Stimulated activated CD8-positive, alpha-beta memory T cell treated with anti-CD3 and anti-CD28 coated beads, Interleukin-12 subunit alpha, Interleukin-12 subunit beta, amount 100 ng/mL, for 24 hours (primary cell): ENCODE data around the gene SEMA6A.

Experiments
- DNase-seq: peaks from one replicate; pipeline ENCODE4 v3.0.0-alpha.2; 2020; ENCODE audit errors: extremely low read depth

The SEMA6A gene

DNA sequence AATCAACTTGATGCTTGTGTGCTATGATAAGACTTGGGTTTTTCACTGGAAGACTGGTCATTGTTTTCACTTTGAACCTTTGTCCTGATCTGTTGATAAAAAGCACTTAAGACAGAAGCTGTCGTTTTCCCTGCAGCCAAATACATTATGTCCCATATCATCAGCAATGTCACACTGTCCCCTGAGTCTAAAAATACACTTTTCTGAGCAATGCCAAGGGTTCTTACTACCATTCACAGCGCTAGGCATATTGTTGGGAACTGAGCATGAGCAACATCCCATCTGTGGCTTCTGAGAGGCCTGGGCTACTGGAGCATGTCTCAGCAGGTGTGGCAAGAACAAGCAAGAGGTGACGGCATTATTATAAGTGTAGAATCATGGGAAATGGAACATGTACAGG, 81.8 kb downstream of the SEMA6A start:
- DNase-seq = no peak

DNA sequence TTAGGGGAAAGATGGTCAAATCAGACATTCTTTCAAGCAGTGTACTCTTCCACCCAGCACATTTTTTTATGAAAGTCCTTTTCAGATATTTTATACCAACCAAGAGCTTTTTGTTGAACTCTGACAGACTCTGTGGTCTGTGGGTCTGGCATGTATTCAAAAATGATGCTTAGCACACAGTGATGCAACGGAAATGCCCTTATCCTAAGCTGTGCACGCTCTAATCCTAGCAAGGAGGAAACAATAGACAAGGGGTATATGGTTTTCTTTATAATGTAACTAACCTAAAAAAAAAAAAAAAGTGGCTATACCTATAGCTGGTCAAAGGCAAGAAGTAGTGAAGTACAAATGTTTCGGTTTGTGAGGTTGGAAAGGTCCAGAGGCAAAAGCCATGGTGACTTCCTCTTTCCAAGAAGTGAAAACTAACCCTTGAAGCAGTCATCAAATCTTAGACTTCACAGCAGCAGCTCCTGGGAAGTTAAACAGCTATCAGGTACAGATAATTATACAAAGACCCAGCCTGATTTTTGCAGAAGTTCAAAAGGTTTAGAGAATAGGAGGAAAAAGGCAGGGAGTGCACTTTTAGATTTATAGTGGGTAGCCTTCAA, 82.5 kb downstream of the SEMA6A start:
- DNase-seq = no peak

DNA sequence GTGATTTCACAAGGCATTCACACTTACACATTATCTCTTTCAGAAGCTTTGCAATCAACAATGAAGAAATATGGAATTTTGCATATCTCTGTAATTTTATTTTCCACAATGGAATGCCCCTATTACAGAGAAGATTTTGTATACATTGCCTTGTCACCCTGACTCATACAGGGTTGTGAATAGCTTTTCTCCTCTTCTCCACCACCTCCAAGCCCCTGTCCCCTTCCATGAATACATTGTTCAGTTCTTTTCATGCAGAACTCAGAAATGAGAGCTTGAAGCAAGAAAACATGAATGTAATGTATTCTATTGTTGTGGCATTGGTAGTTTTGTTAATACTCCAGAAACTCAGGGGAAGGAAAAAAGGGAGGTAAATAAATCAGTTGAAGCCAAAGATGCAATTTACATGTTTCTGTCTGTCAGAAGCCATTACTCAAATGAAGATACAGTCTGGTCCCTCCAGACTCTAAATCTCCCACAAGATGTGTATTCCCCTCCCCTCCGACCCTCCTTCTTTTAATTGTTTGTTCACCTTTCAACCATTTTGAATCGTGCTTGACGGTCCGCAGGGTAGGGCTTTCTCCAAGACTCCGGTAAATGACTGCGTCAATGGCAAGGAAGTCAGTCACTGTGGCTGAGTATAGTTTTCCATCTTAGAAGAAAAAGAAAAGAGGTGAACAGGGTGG, 86.1 kb downstream of the SEMA6A start:
- DNase-seq = no peak

DNA sequence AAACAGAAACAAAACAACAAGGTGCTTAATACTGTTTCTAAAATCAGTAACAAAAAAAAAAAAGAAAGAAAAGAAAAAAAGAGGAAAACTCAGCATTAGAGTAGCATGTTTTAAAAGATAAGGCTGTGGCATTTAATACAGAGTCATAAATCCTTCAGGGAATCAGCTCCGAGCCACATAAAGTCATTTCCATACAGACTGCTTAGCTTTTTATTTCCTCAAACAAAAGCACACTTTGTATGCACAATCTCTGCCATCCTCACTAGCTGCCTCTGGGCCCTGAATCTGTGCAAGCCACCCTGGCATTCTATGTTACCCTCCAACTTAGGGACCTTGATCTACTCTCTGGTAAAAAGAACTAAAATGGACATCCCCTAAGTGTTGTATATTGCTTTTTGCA, 87.6 kb downstream of the SEMA6A start:
- DNase-seq = no peak

- DNase-seq = no peak
Observed at GRCh38 chr5:116486588-116486987, 88.0 kb downstream of the SEMA6A start.

GRCh38 chr5:116484645-116485044, 90.0 kb downstream of the SEMA6A start:
- DNase-seq = no peak

DNA sequence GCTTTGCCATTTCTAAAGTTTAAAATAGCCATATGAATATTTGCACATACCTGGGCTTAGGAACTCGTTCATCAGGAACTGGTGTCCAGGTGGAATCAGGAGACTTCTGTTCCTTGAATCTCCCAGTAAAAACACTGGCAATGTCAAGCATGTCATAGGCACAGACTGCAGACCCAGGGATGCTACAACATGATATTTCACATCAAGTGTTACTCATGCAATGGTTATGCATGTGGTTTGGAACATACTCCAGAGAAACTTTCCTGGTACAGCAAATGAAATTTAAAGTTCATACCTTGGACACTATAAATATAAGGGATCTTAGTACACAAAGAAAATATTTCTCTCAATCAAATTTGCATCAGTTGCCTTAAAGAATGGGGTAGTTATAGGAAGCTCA, 92.2 kb downstream of the SEMA6A start:
- no peak for DNase-seq

GRCh38 chr5:116480894-116481510, 93.6 kb downstream of the SEMA6A start:
- no peak for DNase-seq

GRCh38 chr5:116479776-116480675, 94.6 kb downstream of the SEMA6A start:
- DNase-seq = no peak

GRCh38 chr5:116478491-116478890, 96.1 kb downstream of the SEMA6A start:
- no peak for DNase-seq

DNA sequence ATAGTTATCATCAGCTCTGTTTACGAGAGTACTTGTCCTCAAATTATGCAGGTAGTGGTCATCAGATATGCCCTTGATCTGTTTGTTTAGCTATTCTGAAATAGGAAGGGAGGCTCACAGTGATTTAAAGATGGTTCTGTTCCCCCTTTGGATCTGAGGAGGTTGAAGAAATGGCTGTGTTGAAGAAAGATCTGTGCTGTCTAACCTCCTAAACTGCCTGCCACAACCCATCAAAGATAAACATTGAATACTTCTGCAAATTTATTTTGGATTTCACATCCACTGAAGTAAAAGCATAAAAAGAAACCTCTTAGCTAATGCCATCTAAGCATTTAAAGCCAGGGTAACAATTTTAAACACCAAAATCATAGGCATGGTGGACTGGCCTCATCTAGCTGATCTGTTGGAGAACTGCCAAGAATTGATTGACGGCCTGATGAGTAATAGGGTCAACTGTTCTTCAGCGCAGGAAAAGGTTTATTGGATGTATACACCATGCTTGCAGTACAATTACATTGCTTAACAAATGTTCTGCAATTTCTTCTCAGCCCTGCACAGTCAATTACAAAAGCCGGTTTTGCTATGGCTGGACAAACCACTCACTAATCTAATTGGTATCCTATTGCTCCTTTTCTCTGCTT, 97.6 kb downstream of the SEMA6A start:
- DNase-seq = no peak

DNA sequence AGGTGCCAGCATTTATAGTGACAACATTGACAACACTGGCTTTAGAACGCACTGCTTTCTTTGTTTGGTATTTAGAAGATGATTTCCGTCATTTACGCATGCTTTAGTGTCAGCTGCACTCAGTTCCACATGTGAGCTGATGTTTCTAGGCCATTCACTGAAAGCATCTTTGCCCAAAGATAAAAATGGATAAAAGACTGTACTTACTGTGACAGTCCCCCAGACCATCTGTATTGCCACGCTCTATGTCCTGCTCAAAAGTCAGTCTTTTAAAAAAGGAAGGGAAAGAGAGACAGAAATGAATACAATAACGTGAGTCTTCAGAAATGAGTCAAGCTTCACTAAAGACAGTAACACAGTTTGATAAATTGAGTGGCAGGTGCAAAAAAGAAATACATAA, 99.3 kb downstream of the SEMA6A start:
- no peak for DNase-seq

- DNase-seq = no peak
Observed at GRCh38 chr5:116473706-116474105, 100.9 kb downstream of the SEMA6A start.

DNA sequence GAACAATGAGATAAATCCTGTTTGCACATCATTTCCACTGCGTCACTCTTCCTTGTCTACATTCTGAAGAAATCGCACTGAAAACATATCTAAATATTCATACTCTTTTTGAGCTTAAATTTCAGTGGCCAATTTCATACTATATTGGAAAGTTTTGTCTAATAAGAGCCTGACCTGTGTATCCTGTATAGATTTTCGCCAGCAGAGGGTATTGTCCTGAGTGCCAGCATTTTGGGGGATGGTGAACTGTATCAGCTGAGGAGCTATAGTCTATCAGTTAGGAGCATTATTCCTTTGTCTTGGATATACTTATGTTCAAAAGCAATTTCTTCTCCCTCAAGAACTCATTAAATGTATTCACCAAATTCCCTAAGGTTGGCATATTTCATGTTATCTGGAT, 102.3 kb downstream of the SEMA6A start:
- no peak for DNase-seq

DNA sequence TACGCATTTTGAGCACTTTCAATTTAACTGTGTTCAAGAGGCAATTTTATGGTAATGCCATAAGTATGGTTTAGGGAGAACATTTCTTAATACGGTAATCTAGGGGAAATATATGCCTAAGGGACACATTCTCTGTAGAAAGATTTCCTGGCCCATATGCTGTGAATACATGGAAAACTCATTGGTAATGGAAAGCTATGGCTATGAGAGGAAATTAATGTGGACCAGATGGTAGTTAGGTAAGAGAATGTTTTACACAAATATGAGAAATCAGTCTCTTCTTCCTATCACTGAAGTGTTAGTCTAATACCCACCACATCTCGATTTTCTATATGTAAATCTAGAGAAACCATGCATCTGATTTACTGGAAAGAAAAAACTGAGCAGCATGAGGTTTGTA, 105.0 kb downstream of the SEMA6A start:
- no peak for DNase-seq

DNA sequence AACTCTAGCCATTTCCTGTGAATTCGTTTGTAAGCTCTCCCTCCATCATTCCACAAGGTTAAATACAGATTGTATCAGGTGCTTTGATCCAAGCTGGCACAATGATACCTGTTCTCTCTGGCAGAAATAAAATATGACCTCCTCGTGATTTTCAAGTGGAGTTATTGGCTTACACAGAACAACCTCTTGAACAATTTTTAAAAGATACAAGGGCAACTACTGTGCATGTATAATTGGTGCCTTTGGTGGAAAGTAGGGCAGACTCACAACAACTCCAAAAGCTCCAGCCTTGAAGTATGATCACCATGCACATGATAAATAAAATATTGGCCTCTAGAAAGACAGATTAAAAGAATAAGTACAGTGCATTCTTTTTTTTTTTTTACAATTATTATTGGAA, 106.0 kb downstream of the SEMA6A start:
- DNase-seq = no peak

- DNase-seq = no peak
Observed at GRCh38 chr5:116467465-116467843, 107.2 kb downstream of the SEMA6A start.

GRCh38 chr5:116466727-116467464, 107.7 kb downstream of the SEMA6A start:
- no peak for DNase-seq

DNA sequence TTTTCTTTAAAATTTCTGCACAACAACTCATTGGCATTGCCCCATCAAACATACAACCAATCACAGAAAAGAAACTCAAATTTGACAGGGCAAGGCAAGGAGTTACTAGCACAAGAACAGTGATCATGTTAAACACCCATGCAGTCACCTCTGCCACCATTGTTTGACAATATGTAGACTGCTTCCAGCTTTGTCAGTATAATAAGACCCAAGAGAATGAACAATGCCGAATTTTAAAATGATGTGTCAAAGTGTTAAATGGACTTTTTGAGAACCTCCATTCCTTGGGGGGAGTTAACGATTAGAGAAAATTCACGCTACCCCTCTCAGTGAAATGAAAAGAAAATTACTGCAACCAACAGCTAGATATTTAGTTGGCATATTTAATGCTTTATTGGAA, 109.2 kb downstream of the SEMA6A start:
- no peak for DNase-seq

DNA sequence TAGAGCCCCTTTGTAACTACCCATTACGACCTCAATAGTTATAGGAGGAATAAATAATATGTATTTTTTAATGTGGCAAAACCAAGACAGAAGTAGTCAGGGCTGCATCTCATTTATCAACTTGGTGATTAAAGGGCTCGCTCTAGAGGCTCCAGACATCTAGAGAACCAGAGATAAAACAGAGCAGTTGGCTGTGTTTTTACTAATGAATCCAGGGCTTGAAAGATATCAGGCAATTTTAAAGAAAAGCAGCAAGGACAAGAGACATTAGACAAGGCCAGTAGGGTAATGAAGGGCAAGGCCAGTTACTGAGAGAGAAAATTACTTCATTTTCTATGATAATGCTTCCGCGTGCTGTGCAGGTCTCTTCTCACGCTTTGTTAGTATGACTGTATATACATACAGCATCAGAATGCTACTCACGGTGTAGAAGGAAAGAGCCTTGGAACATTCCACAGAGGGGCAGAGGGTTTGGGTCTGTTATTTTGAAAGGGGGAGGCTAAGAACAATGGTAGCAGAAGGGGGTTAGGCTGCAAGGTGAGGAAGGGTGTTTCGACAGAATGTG, 110.4 kb downstream of the SEMA6A start:
- DNase-seq = no peak

DNA sequence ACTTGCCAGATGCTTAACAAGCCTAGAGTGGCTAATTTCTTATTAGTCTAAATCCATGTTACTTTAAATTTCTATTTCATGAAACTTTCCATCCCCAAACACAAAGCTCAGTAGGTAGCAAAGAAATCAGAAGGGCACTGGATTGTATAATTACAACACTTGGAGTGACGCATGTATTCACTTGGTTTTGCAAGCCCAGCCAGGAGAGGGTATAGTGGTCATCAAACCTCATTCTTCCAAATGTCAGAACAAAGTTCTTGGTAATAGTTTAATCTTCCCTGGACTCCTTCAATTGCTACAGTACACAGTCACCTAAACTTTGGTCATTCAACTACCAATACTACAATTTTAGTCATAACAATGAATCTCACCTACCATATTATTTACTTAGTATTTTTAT, 112.1 kb downstream of the SEMA6A start:
- no peak for DNase-seq
